ENCODE measurements around the gene TMEM30B.

TMEM30B gene

DNA sequence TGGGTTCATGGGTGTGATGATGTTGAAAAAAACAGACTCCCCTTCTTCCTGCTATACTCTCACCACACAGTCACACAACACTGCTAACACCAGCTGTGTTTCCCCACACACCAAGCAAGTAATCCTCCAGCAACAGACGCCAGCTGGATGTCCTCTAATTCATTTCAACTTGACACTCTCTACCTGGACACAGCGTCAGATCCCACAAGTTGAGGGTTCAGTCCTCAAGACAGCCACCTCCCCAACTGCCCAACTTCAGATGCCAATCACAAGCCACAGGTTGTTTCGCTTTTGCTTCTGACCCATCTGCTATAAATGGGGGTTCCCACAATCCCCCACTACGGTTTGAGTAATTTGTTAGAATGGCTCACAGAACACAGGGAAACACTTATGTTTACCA is 49.3 kb downstream of the TMEM30B start:
- no peak for DNase-seq (ENCODE audit: low read depth in 1 of 2, low spot score in 1 of 2)
- no peak overlapping the region for H3K27ac ChIP-seq (replicated peaks)
- peaks cover 2% of the 10 kb centered on the region for H3K27me3 ChIP-seq (ENCODE audit: insufficient read depth, poor library complexity, severe bottlenecking)
- TF ChIP-seq GABPA (IDR thresholded peaks at IDR 0.05; ENCODE audit: low read depth) (no peak), POLR2AphosphoS5 (IDR thresholded peaks at IDR 0.05; ENCODE audit: low read depth) (no peak), SPI1 (IDR thresholded peaks at IDR 0.05; ENCODE audit: borderline replicate concordance, low read depth) (no peak)
- TF ChIP-seq, protein P1, sequence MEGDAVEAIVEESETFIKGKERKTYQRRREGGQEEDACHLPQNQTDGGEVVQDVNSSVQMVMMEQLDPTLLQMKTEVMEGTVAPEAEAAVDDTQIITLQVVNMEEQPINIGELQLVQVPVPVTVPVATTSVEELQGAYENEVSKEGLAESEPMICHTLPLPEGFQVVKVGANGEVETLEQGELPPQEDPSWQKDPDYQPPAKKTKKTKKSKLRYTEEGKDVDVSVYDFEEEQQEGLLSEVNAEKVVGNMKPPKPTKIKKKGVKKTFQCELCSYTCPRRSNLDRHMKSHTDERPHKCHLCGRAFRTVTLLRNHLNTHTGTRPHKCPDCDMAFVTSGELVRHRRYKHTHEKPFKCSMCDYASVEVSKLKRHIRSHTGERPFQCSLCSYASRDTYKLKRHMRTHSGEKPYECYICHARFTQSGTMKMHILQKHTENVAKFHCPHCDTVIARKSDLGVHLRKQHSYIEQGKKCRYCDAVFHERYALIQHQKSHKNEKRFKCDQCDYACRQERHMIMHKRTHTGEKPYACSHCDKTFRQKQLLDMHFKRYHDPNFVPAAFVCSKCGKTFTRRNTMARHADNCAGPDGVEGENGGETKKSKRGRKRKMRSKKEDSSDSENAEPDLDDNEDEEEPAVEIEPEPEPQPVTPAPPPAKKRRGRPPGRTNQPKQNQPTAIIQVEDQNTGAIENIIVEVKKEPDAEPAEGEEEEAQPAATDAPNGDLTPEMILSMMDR (IDR thresholded peaks at IDR 0.05; ENCODE audit: insufficient read depth, low read length), result no peak
- TF ChIP-seq, protein P2, sequence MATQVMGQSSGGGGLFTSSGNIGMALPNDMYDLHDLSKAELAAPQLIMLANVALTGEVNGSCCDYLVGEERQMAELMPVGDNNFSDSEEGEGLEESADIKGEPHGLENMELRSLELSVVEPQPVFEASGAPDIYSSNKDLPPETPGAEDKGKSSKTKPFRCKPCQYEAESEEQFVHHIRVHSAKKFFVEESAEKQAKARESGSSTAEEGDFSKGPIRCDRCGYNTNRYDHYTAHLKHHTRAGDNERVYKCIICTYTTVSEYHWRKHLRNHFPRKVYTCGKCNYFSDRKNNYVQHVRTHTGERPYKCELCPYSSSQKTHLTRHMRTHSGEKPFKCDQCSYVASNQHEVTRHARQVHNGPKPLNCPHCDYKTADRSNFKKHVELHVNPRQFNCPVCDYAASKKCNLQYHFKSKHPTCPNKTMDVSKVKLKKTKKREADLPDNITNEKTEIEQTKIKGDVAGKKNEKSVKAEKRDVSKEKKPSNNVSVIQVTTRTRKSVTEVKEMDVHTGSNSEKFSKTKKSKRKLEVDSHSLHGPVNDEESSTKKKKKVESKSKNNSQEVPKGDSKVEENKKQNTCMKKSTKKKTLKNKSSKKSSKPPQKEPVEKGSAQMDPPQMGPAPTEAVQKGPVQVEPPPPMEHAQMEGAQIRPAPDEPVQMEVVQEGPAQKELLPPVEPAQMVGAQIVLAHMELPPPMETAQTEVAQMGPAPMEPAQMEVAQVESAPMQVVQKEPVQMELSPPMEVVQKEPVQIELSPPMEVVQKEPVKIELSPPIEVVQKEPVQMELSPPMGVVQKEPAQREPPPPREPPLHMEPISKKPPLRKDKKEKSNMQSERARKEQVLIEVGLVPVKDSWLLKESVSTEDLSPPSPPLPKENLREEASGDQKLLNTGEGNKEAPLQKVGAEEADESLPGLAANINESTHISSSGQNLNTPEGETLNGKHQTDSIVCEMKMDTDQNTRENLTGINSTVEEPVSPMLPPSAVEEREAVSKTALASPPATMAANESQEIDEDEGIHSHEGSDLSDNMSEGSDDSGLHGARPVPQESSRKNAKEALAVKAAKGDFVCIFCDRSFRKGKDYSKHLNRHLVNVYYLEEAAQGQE (IDR thresholded peaks at IDR 0.05; ENCODE audit: insufficient replicate concordance, low read depth), result no peak
- H3K4me3 ChIP-seq (replicated peaks; ENCODE audit: insufficient read depth, low read length), result no peak overlapping the region

DNA sequence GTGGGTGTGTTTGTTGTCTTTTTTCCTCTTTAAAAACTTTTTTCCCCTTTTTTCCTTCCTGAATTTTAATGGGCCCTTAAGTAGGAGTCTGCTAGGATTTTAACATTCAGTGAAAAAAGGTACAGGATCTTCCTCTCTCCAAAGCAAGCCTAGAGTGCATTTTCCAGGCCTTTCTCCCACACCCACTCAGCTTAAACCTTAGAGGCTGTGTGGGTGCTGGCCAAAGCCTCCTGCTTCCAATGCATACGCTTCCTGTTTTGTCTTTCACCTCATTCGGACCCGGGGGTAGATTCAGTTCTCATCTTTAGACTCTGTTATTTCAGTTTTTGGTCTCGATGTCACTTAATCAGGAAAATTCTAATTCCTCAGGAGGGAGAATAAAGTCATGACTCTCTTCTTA is 51.2 kb downstream of the TMEM30B start:
- DNase-seq (ENCODE audit: low read depth in 1 of 2, low spot score in 1 of 2), result no peak
- TF ChIP-seq GABPA (IDR thresholded peaks at IDR 0.05; ENCODE audit: low read depth), result no peak
- no peak for TF ChIP-seq POLR2AphosphoS5 (IDR thresholded peaks at IDR 0.05; ENCODE audit: low read depth)
- no peak for TF ChIP-seq SPI1 (IDR thresholded peaks at IDR 0.05; ENCODE audit: borderline replicate concordance, low read depth)
- TF ChIP-seq, protein P1 (IDR thresholded peaks at IDR 0.05; ENCODE audit: insufficient read depth, low read length), result no peak
- TF ChIP-seq, protein P2 (IDR thresholded peaks at IDR 0.05; ENCODE audit: insufficient replicate concordance, low read depth), result no peak
- no peak overlapping the region for H3K4me3 ChIP-seq (replicated peaks; ENCODE audit: insufficient read depth, low read length)
- peaks cover 2% of the 10 kb centered on the region for H3K27me3 ChIP-seq (ENCODE audit: insufficient read depth, poor library complexity, severe bottlenecking)
- H3K27ac ChIP-seq (replicated peaks), result no peak overlapping the region

DNA sequence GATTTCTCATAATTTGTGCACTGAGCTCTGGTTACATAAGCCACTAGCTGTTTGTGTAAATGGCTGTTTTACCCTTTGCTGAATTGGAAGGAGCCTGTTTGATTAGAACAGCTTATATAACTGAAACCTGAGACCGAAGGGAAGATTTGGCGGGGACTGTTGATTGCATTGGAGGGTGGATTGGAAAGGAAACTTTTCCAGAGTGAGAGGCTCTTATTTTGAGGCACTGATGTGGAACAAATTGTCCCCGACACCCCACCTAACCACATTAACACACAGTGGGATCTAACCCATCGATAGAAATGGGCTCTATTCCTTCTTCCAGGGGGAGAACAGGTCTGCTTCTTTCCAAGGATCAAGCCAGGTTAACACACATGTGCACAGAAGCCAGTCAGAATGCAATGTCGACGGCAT is 51.7 kb downstream of the TMEM30B start:
- TF ChIP-seq, protein P2 (IDR thresholded peaks at IDR 0.05; ENCODE audit: insufficient replicate concordance, low read depth), result no peak
- TF ChIP-seq, protein P1 (IDR thresholded peaks at IDR 0.05; ENCODE audit: insufficient read depth, low read length), result no peak
- TF ChIP-seq GABPA (IDR thresholded peaks at IDR 0.05; ENCODE audit: low read depth), result no peak
- no peak for DNase-seq (ENCODE audit: low read depth in 1 of 2, low spot score in 1 of 2)
- H3K4me3 ChIP-seq (replicated peaks; ENCODE audit: insufficient read depth, low read length), result no peak overlapping the region
- H3K27ac ChIP-seq (replicated peaks), result no peak overlapping the region
- H3K27me3 ChIP-seq (ENCODE audit: insufficient read depth, poor library complexity, severe bottlenecking), result peaks cover 2% of the 10 kb centered on the region
